ENCODE results near the gene POLR2C.
A peak's percentile ranks its signal among the peaks of the same experiment; 100 is the strongest.
"Not testable (repeated sequence)": the region's sequence is repeated elsewhere in the genome, so short reads cannot be mapped to it uniquely, and the experiment has no call there.

The POLR2C gene

DNA sequence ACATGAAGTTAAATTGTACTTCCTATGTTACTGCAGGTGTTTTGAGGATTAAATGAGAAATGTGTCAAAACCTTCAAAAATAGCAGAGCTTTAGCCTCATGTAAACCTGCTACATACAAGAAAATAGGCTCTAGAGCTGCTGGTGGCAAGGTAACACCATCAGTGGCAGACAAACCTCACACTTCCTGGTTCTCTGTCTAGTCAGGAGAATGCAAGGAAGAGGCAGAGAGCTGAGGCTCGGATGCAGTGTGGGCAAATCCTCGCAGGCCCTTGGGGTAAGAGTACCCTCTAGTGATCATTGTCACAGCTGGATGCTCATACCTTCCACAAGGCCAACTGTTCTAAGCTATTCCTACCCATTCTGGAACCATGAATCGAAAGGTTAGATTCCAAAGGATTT, 29.5 kb upstream of the POLR2C start:
- H3K27me3 Mint-ChIP-seq: no peaks in the 10 kb centered on the region
- no peaks in the 10 kb centered on the region for H3K9me3 Mint-ChIP-seq
- CTCF ChIA-PET: interaction anchor here (1.9 to 2.1 kb wide), 2 partner anchors 16 to 86 kb away, joined by 7 to 21 read pairs; no protein-coding TSS in a partner anchor
- no peak overlapping the region for H3K4me3 Mint-ChIP-seq
- H3K36me3 Mint-ChIP-seq: peaks cover 55% of the 10 kb centered on the region
- peaks cover 23% of the 10 kb centered on the region for H3K4me1 Mint-ChIP-seq
- H3K27ac Mint-ChIP-seq: peak overlapping the region; percentile 10
- DNase-seq: no peak

DNA sequence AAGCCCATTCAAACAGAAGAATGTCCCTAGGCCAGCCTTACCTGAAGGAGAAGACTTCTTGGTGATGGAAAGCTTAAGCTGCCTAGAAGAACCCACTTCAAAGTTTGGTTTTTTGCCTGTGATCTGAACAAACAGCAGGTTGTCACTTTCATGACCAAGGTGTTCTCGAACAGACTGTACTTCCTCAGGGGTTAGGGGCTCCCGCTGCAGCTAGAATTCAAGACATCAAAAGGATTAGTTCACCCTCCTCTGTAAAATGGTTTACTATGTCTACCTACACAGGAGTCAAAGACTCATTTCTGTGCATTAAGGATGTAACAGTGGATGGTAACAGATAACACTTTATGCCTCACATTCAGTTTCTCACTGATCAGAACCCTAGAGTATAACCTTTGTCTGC, 28.5 kb upstream of the POLR2C start:
- no peak for DNase-seq
- H3K4me3 Mint-ChIP-seq: no peak overlapping the region
- no peaks in the 10 kb centered on the region for H3K27me3 Mint-ChIP-seq
- CTCF ChIA-PET: interaction anchor here (2.1 kb wide), 1 partner anchor 17 kb away, joined by 21 read pairs; no protein-coding TSS in a partner anchor
- H3K9me3 Mint-ChIP-seq: no peaks in the 10 kb centered on the region
- H3K27ac Mint-ChIP-seq: no peak overlapping the region
- peaks cover 55% of the 10 kb centered on the region for H3K36me3 Mint-ChIP-seq
- peaks cover 23% of the 10 kb centered on the region for H3K4me1 Mint-ChIP-seq

DNA sequence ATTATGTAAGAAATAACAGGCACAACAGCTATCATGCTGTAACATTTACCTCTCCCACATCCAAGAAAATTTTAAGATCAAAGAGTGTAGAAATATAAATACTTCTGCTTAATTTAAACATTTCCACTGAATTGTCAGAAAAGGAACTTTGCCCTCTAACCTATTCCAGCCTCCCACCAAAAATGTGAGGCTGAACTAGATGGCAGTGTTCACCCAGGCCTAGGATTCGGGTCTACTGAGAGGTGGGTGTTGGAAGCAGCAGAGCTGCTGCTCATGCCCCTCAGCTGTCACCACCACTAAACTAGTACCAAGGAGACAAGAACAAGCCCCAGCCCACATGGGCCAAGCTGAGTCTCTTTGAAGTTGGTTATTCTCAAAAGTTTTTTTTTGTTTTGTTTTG, 26.6 kb upstream of the POLR2C start:
- H3K4me3 Mint-ChIP-seq: no peak overlapping the region
- peaks cover 14% of the 10 kb centered on the region for H3K9me3 Mint-ChIP-seq
- H3K27ac Mint-ChIP-seq: no peak overlapping the region
- peaks cover 62% of the 10 kb centered on the region for H3K36me3 Mint-ChIP-seq
- CTCF ChIA-PET: interaction anchor here (1.5 kb wide), 1 partner anchor 19 kb away, joined by 3 read pairs; no protein-coding TSS in a partner anchor
- no peak for DNase-seq
- H3K27me3 Mint-ChIP-seq: no peaks in the 10 kb centered on the region
- peaks cover 23% of the 10 kb centered on the region for H3K4me1 Mint-ChIP-seq

DNA sequence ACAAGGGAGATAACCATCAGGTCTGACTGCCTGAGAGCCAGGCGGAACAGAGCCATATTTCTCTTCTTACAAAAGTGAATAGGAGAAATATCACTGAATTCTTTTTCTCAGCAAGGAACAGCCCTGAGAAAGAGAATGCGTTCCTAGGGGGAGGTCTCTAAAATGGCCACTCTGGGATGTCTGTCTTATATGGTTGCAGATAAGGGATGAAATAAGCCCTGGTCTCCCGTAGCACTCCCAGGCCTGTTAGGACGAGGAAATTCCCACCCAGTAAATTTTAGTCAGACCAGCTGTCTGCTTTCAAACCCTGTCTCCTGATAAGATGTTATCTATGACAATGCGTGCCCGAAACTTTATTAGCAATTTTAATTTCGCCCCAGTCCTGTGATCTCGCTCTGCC, 22.5 kb upstream of the POLR2C start:
- H3K27ac Mint-ChIP-seq, H3K4me3 Mint-ChIP-seq, H3K27me3 Mint-ChIP-seq, H3K4me1 Mint-ChIP-seq, DNase-seq: not testable (repeated sequence)
- CTCF ChIA-PET: interaction anchor here (1.2 to 2.3 kb wide), 2 partner anchors 21 to 23 kb away, joined by 4 to 9 read pairs; no protein-coding TSS in a partner anchor
- H3K9me3 Mint-ChIP-seq: peaks cover 17% of the 10 kb centered on the region
- H3K36me3 Mint-ChIP-seq: peaks cover 44% of the 10 kb centered on the region

DNA sequence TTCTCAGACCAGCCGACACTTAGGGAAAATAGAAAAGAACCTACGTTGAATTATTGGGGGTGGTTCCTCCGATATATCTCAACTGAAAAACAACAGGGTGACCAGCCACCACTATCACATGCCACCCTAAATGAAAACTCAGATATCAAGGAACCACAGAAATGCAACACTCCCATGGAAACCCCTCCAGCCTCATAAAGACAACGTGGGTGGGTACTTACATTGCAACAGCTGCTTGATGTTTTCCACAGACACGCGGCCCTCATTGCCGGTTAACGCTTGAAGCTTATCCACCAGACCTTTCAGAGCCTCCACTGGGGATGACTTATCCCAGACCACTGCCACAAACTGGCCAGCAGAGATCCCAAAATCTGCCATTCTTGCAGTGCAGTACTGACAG, 21.9 kb upstream of the POLR2C start:
- not testable (repeated sequence) for H3K27me3 Mint-ChIP-seq, H3K4me3 Mint-ChIP-seq, H3K4me1 Mint-ChIP-seq, DNase-seq, H3K27ac Mint-ChIP-seq
- CTCF ChIA-PET: interaction anchor here (2.3 kb wide), 1 partner anchor 23 kb away, joined by 9 read pairs; no protein-coding TSS in a partner anchor
- Mint-ChIP-seq H3K9me3 (peaks cover 17% of the 10 kb centered on the region), H3K36me3 (peaks cover 41% of the 10 kb centered on the region)

DNA sequence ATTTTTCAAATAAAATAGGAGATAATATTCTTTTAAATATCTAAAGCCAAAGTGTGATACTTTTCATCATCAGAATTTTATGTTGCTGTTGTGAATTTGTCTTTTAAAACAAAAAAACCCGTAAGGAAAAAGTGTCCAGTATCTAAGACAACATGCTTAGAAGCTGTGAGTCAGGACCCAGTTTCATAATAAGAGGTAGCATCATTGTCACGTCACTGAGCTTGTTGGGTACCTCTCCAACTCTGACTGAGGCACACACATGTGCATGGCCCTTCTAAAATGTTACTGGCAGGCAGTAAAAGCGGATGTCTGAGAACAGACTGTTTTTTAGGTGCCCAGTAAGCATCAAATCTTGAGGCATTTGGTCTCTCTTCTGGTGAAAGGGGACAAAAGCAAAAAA, 17.8 kb upstream of the POLR2C start:
- CTCF ChIA-PET: interaction anchor here (0.7 to 1.4 kb wide), 3 partner anchors 18 to 27 kb away, joined by 3 to 8 read pairs (median 4); partner anchors contain the start of gene POLR2C
- Mint-ChIP-seq H3K4me1 (peaks cover 36% of the 10 kb centered on the region), H3K9me3 (peaks cover 15% of the 10 kb centered on the region), H3K36me3 (peaks cover 24% of the 10 kb centered on the region), H3K4me3 (peak overlapping the region; percentile 12), H3K27ac (no peak overlapping the region), H3K27me3 (no peaks in the 10 kb centered on the region)
- no peak for DNase-seq

DNA sequence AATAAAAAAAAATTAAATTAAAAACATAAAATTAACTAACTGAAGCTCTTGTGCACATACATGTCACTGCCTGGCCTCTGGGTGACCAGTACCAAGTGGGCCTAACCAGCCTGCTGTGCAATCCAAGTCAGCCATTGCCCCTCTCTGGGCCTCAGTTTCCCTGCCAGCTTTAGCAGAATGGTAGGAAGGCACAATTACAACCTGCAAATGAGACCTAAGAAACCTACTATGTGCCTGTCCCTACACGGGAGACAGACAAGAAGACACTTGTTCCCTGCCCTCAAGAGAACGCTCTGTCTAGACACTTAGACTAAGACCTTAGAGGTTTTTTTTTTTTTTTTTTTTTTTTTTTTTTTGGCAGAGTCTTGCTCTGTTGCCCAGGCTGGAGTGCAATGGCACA, 17.0 kb upstream of the POLR2C start:
- H3K9me3 Mint-ChIP-seq: peaks cover 7% of the 10 kb centered on the region
- no peaks in the 10 kb centered on the region for H3K27me3 Mint-ChIP-seq
- H3K27ac Mint-ChIP-seq: no peak overlapping the region

DNA sequence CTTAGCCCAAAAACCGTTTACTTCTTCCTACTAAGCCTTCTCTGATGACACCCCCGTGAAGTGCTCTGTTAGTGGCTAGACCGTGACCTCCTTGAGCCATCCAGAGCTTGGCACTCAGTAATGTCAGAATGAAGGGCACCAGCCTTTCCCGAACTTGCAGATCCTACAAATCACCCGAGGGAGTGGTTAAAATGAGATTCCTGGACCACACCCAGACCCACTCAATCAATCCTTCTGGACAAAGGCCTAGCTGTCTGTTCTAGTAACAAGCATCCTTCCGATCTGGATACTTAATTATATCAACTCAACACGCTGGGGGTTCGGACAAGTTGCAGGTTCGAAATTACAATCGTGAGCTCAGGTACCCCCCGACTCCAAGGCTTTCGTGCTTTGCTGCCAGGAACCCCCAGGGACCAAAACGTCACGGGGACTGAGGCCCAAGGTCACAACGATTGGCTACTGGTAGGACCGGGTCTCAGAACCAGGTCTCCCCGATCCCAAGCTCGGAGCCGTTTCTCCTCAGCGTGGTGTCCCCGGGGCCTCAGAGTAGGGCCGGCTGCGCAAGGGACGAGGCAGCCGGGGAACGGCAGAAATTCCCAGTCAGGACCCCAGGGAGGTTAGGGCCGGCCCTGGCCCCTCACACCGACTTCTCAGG, 15.8 kb upstream of the POLR2C start:
- Mint-ChIP-seq H3K27me3 (no peaks in the 10 kb centered on the region), H3K4me1 (peaks cover 38% of the 10 kb centered on the region), H3K27ac (peak overlapping the region; percentile 89), H3K36me3 (peaks cover 13% of the 10 kb centered on the region), H3K4me3 (peak overlapping the region; percentile 94), H3K9me3 (no peaks in the 10 kb centered on the region)
- CTCF ChIA-PET: interaction anchor here (1.1 to 3.0 kb wide), 4 partner anchors 13 to 74 kb away, joined by 6 to 25 read pairs (median 10); partner anchors contain the start of gene POLR2C
- peak; percentile 52 for DNase-seq

More for the DNA sequence above, 17.0 kb upstream of the POLR2C start:
- Mint-ChIP-seq H3K36me3 (peaks cover 16% of the 10 kb centered on the region), H3K4me1 (peaks cover 38% of the 10 kb centered on the region), H3K4me3 (peak overlapping the region; percentile 33)
- DNase-seq: no peak
- CTCF ChIA-PET: interaction anchor here (1.1 to 2.5 kb wide), 2 partner anchors 16 to 28 kb away, joined by 4 to 14 read pairs; partner anchors contain the start of gene POLR2C

DNA sequence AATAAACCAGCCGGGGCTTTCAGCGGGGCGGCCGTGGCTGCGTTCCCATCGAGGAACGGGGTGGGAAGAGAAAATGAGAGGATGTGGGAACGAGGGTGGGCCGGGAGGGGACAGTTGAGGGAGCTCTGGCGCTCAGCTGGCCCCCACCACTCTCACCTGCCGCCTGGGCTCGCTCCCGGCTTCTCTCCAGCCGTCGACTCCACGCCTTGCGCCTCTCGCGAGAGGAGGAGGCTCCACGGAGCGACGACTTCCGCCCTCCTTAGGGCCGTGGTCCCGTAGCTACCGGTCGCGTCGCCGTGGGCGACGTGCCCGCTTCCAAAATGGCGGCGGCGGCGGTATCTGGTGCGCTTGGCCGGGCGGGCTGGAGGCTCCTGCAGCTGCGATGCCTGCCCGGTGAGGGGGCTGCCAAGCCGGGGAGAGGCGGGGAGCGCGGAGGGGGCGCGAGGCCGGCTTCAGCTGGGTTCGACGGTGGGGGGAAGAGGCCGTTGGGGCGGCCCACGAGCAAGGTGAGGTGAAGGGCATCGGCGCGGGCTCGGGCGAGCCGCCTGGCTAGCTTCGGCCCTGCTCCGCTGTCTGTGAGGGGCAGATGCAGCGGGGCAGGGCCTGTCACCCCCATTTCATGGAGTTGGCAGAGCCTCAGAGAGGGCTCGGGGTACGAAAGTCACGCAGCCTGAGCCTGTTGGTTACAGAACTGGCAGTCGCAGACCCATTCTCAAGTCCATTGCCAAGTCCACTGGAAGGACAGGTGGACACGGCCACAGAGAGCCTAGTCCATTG, 15.1 kb upstream of the POLR2C start, which contains the start of the genes CIAPIN1 and COQ9:
Gene CIAPIN1, minus strand, starts transcription at position 200 of the 777 bp plus-strand sequence. CDS start 6,457 bp downstream, outside the sequence.
Gene COQ9, plus strand, starts transcription at position 294 of the 777 bp plus-strand sequence. Its CDS starts 27 bp downstream, at position 321.
- Mint-ChIP-seq H3K4me1 (peaks cover 38% of the 10 kb centered on the region), H3K4me3 (peak within 1 kb of the TSS; percentile 94), H3K36me3 (peaks cover 12% of the 10 kb centered on the region), H3K27ac (peak within 1 kb of the TSS; percentile 89), H3K27me3 (no peaks in the 10 kb centered on the region), H3K9me3 (no peaks in the 10 kb centered on the region)
- CTCF ChIA-PET: interaction anchor here (1.1 to 3.0 kb wide), 4 partner anchors 13 to 73 kb away, joined by 6 to 25 read pairs (median 10); partner anchors contain the start of gene POLR2C
- DNase-seq: peak; percentile 97

DNA sequence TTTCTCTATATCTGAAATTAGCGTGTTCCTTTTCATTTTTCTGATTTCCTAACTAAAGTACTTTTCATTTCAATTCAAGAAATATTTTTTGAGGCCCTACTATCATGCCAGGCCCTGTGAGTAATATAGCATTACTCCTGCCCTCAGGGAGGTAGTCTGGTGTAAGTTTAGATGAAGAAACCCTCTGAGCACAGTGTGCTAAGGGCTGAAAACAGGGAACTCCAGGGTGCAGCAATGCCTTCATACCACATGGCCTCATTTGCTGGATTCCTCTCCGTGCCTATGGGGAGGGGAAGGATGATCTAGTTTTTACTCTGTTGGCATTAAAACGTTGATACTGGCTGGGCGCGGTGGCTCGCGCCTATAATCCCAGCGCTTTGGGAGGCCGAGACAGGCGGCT, 10.5 kb upstream of the POLR2C start:
- no peaks in the 10 kb centered on the region for H3K9me3 Mint-ChIP-seq
- peaks cover 20% of the 10 kb centered on the region for H3K4me1 Mint-ChIP-seq
- peaks cover 28% of the 10 kb centered on the region for H3K36me3 Mint-ChIP-seq
- DNase-seq: no peak
- H3K27ac Mint-ChIP-seq: no peak overlapping the region
- no peaks in the 10 kb centered on the region for H3K27me3 Mint-ChIP-seq
- CTCF ChIA-PET: interaction anchor here (1.1 kb wide), 2 partner anchors 9 to 10 kb away, joined by 3 to 5 read pairs; partner anchors contain the start of gene POLR2C
- H3K4me3 Mint-ChIP-seq: no peak overlapping the region

DNA sequence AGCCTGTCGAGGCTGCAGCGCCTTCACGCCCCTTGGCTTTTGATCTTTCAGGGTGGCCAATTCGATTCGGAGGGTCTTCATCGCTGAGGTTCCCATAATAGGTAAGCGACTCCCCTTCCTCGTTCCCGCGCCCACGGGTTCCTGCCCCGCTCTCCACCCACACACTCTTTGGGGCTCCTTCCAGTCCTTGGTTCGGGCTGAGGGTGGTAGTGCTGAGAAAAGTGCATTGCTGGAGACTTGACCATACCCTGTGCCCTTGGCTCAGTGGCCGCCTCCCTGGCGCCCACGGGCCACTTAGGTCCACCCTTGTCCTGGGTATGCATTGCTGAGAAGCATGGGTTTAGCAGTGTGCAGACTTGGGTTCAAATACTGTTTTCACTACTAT, 491 bp downstream of the POLR2C start:
- Mint-ChIP-seq H3K4me1 (peaks cover 28% of the 10 kb centered on the region), H3K36me3 (peaks cover 23% of the 10 kb centered on the region), H3K9me3 (no peaks in the 10 kb centered on the region), H3K27me3 (peaks cover 3% of the 10 kb centered on the region), H3K4me3 (peak overlapping the region; percentile 100), H3K27ac (peak overlapping the region; percentile 97)
- CTCF ChIA-PET: interaction anchor here (0.8 to 2.7 kb wide), 12 partner anchors 10 to 79 kb away, joined by 3 to 22 read pairs (median 4); partner anchors contain the start of genes CIAPIN1 and COQ9
- DNase-seq: no peak

DNA sequence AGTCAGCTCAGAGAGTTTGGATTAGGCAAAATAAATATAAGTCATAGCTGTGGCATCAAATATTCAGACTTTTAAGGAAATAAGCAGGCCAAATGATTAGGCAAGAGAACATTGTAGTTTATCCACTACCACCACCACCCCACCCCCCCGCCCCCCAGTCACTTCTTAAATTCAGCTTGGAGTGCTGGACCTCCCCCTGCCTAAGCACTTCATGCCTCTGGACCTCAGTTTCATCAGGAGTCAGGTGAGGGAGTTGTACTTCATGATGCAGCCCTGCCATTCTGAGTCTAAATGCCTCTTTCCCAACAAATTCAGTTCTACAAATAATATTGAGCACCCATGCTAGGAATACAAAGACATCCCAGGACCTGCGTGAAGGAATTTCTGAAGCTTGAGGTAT, 2.0 kb downstream of the POLR2C start:
- no peak for DNase-seq
- Mint-ChIP-seq H3K27me3 (peaks cover 3% of the 10 kb centered on the region), H3K9me3 (no peaks in the 10 kb centered on the region), H3K27ac (no peak overlapping the region), H3K4me1 (peaks cover 28% of the 10 kb centered on the region), H3K4me3 (peak overlapping the region; percentile 100), H3K36me3 (peaks cover 34% of the 10 kb centered on the region)
- CTCF ChIA-PET: interaction anchor here (1.5 to 2.0 kb wide), 4 partner anchors 9 to 56 kb away, joined by 5 to 11 read pairs (median 7); no protein-coding TSS in a partner anchor

DNA sequence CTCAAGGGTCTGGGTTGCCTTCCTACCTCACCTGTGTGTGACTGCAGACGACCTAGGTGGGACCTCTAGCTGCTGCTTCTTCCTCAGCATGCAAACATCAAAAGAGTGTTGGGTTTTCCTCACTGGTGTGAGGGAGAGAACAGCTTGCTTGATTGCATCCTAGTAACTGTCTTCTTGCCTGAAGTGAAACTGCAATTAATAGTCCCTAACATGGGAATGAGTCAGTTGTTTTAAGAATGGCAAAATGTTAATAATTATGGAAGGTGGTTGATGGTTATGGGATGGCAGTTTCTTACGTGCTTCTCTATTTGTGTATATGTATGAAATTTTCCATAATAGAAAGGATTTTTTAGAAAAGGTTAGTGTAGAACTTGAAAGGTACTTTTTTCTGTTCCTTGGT, 5.9 kb downstream of the POLR2C start:
- Mint-ChIP-seq H3K4me3 (no peak overlapping the region), H3K27me3 (no peaks in the 10 kb centered on the region), H3K27ac (peak overlapping the region; percentile 55), H3K9me3 (no peaks in the 10 kb centered on the region), H3K4me1 (peaks cover 22% of the 10 kb centered on the region), H3K36me3 (peaks cover 48% of the 10 kb centered on the region)
- CTCF ChIA-PET: no interaction called here
- no peak for DNase-seq

DNA sequence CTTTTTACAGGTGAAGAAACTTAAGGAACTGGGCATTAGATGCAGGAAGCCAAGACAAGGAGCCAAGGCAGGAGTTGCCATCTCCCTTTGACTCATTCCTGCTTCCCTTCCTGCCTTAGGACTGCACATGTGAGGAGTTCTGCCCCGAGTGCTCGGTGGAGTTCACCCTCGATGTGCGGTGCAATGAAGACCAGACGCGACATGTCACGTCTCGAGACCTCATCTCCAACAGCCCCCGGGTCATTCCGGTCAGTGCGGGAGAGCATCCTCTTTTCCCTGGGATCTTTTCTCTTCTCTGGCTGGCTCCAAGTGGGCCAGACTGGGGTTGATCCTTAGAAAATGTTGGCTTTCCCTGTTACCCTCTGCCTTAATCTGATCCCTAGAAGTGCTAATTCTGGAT, 6.6 kb downstream of the POLR2C start:
- Mint-ChIP-seq H3K4me1 (peaks cover 15% of the 10 kb centered on the region), H3K9me3 (no peaks in the 10 kb centered on the region), H3K27me3 (no peaks in the 10 kb centered on the region), H3K4me3 (no peak overlapping the region), H3K27ac (no peak overlapping the region), H3K36me3 (peaks cover 47% of the 10 kb centered on the region)
- DNase-seq: no peak
- CTCF ChIA-PET: no interaction called here

Measured in activated naive CD4-positive, alpha-beta T cell treated with anti-CD3 and anti-CD28 coated beads, Interleukin-2, amount 10 ng/mL, durations not matched to agents 7 days and 5 days (primary cell).